HCT116 (cell line): Measurements from ENCODE around the gene TAC3.

Experiments used
- CTCF ChIP-seq, 3 experiments: fragments of 200-600 bp in 1 of 3; sonication (generic) in 1 of 3; IDR thresholded peaks in 2 of 3; conservative IDR thresholded peaks in 1 of 3; 2 replicates each; pipeline ENCODE4 v1.5.1; 2012 to 2017; ENCODE audit warnings: low read depth in 2 of 3, low read length in 2 of 3, antibody characterized with exemption in 1 of 3, borderline replicate concordance in 1 of 3, control low read depth in 1 of 3, mild to moderate bottlenecking in 1 of 3, mixed read lengths in 1 of 3, mixed run types in 1 of 3, moderate library complexity in 1 of 3; ENCODE audit not compliant: insufficient read depth in 1 of 3
- EZH2 ChIP-seq: fragments of 200-600 bp; sonication (generic); IDR thresholded peaks from 2 replicates; pipeline ENCODE4 v1.6.1; 2017; ENCODE audit warnings: antibody characterized with exemption, mixed run types
- EZH2phosphoT487 ChIP-seq: fragments of 200-600 bp; IDR thresholded peaks from 2 replicates; pipeline ENCODE4 v1.6.1; 2018; ENCODE audit warnings: antibody characterized with exemption, borderline replicate concordance
- FOSL1 ChIP-seq: IDR thresholded peaks from 2 replicates; pipeline ENCODE4 v1.6.1; 2012; ENCODE audit warnings: low read depth
- JUND ChIP-seq: IDR thresholded peaks from 2 replicates; pipeline ENCODE4 v1.6.1; 2012
- POLR2A ChIP-seq: IDR thresholded peaks from 2 replicates; pipeline ENCODE4 v1.7.0; 2011; ENCODE audit warnings: borderline replicate concordance; ENCODE audit not compliant: insufficient read depth, insufficient read length; ENCODE audit errors: extremely low read depth
- TF ChIP-seq, protein P1 (sequence below): IDR thresholded peaks from 2 replicates; pipeline ENCODE4 v1.6.1; 2012

DNA sequence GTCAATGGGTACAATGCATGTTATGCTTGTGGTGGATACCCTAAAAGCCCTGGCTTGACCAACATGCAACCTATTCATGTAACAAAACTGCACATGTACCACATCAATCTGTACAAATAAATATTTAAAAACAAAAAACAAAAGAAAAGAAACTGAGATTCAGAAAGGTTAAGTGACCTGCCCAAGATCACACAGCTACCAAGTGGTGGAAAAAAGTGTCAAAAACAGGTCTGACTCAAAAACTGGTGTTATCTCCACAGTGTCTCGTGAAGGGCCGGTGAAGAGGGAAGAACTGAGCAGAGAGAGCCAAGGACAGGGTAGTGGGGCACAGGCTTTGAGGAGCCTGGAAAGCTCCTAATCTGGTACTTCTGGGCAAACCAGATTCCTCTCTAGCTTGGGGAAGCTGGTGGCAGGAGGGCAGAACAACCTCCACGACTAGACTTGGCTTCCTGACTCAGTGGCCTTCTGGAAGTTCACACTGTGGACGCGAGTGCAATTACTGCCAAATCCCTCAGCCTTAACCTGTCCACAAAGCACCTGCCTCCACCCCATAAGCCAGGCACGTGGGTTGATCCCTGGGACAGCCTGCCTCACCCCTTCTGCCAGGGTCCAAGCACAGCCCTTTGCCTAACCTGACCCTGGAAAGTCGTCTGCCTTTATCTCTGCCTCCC lies 25.5 kb downstream of the TAC3 start:
- TF ChIP-seq CTCF (IDR thresholded peaks at IDR 0.05 in 2 of 3, conservative IDR thresholded peaks at IDR 0.05 in 1 of 3; ENCODE audit: borderline replicate concordance in 1 of 3, insufficient read depth in 1 of 3, low read depth in 2 of 3, low read length in 2 of 3) (no peak), EZH2 (no peak), POLR2A (no peak), EZH2phosphoT487 (no peak), JUND (no peak), FOSL1 (no peak)
- TF ChIP-seq, protein P1, sequence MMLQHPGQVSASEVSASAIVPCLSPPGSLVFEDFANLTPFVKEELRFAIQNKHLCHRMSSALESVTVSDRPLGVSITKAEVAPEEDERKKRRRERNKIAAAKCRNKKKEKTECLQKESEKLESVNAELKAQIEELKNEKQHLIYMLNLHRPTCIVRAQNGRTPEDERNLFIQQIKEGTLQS, result no peak
